H1 (cell line): Measurements from ENCODE around the gene SNX15. TPM values are rescaled to one million over a fixed set of nuclear protein-coding genes. Genes with fewer than 3 reads are reported as not detected.

Experiments
- CBX8 ChIP-seq: fragments of 300-800, 300-1000 bp; sonication (generic); IDR thresholded peaks from 2 replicates; pipeline ENCODE4 v1.7.1; 2016; ENCODE audit warnings: low read depth, low read length, borderline replicate concordance
- CREB1 ChIP-seq: IDR thresholded peaks from 2 replicates; pipeline ENCODE4 v1.6.1; 2012; ENCODE audit warnings: inconsistent platforms
- EZH2 ChIP-seq: fragments of 200-600 bp; sonication (generic); IDR thresholded peaks from 2 replicates; pipeline ENCODE4 v1.7.1; 2012; ENCODE audit warnings: low read depth, mild to moderate bottlenecking, moderate library complexity, low read length, inconsistent platforms; ENCODE audit not compliant: severe bottlenecking
- JUND ChIP-seq: IDR thresholded peaks from 2 replicates; pipeline ENCODE4 v1.6.1; 2011; ENCODE audit warnings: mild to moderate bottlenecking, improper control_type of control experiment, low read length
- MAFK ChIP-seq: IDR thresholded peaks from 2 replicates; pipeline ENCODE4 v1.6.1; 2012; ENCODE audit warnings: low read depth, mild to moderate bottlenecking, improper control_type of control experiment, low read length
- NANOG ChIP-seq: IDR thresholded peaks from 2 replicates; pipeline ENCODE4 v1.6.1; 2011; ENCODE audit warnings: low read length, low read depth, mild to moderate bottlenecking, inconsistent platforms; ENCODE audit not compliant: insufficient read depth, poor library complexity, severe bottlenecking
- NRF1 ChIP-seq: IDR thresholded peaks from 2 replicates; pipeline ENCODE4 v1.6.1; 2011; ENCODE audit warnings: mild to moderate bottlenecking, low read depth, low read length, improper control_type of control experiment
- POLR2A ChIP-seq, 2 experiments: IDR thresholded peaks; 1 replicate in 1 of 2; 2 replicates in 1 of 2; pipeline ENCODE4 v1.6.1; 2011; ENCODE audit warnings: low read depth in 2 of 2, low read length in 2 of 2, mild to moderate bottlenecking in 2 of 2; ENCODE audit errors: control extremely low read depth in 1 of 2
- POLR2AphosphoS5 ChIP-seq: IDR thresholded peaks from 2 replicates; pipeline ENCODE4 v1.6.1; 2011; ENCODE audit warnings: low read depth, low read length
- RAD21 ChIP-seq, 2 experiments: IDR thresholded peaks in 1 of 2; conservative IDR thresholded peaks in 1 of 2; 2 replicates each; pipeline ENCODE4 v1.6.1; 2011; ENCODE audit warnings: low read depth in 2 of 2, low read length in 2 of 2, improper control_type of control experiment in 1 of 2, inconsistent platforms in 1 of 2, mild to moderate bottlenecking in 1 of 2, moderate library complexity in 1 of 2
- RBBP5 ChIP-seq: IDR thresholded peaks from 2 replicates; pipeline ENCODE4 v1.7.1; 2012; ENCODE audit warnings: low read depth, mild to moderate bottlenecking, inconsistent platforms, low read length, moderate library complexity, borderline replicate concordance
- RNF2 ChIP-seq: fragments of 200-900, 300-1000 bp; sonication (generic); IDR thresholded peaks from 2 replicates; pipeline ENCODE4 v1.7.1; 2016; ENCODE audit warnings: borderline replicate concordance, low read depth, mild to moderate bottlenecking, antibody characterized with exemption, low read length; ENCODE audit not compliant: poor library complexity, severe bottlenecking; ENCODE audit errors: missing control alignments
- RXRA ChIP-seq: IDR thresholded peaks from 2 replicates; pipeline ENCODE4 v1.6.1; 2011; ENCODE audit warnings: low read depth, mild to moderate bottlenecking, low read length, moderate library complexity; ENCODE audit not compliant: insufficient read depth
- SIN3A ChIP-seq, 2 experiments: IDR thresholded peaks in 1 of 2; conservative IDR thresholded peaks in 1 of 2; 2 replicates each; pipeline ENCODE4 v1.6.1; 2011 to 2012; ENCODE audit warnings: low read length in 2 of 2, improper control_type of control experiment in 1 of 2, low read depth in 1 of 2, mild to moderate bottlenecking in 1 of 2
- SUZ12 ChIP-seq: fragments of 200-600 bp; sonication (generic); IDR thresholded peaks from 2 replicates; pipeline ENCODE4 v1.6.1; 2012; ENCODE audit warnings: mild to moderate bottlenecking, inconsistent platforms, low read length, moderate library complexity, mixed read lengths
- TBP ChIP-seq: IDR thresholded peaks from 2 replicates; pipeline ENCODE4 v1.6.1; 2011; ENCODE audit warnings: low read depth, low read length, improper control_type of control experiment
- ZNF274 ChIP-seq: IDR thresholded peaks from 2 replicates; pipeline ENCODE4 v1.7.0; 2012; ENCODE audit warnings: low read length, borderline replicate concordance; ENCODE audit errors: extremely low read depth
- polyA plus RNA-seq, 7 experiments: library from polyadenylated mRNA; depleted of rRNA in 3 of 7; stranded (reverse) in 5 of 7; unstranded in 2 of 7; fragments of >200 nt in 5 of 7; fragments of 200-250 nt in 2 of 7; gene quantifications; 1 replicate in 5 of 7; 2 replicates in 1 of 7; 4 replicates in 1 of 7; pipeline versions ENCODE4 v1.2.1 to v1.2.3, GENCODE V29; 2011 to 2013; ENCODE audit warnings: missing spikeins in 2 of 7, mixed read lengths in 2 of 7
- total RNA-seq: library from RNA; stranded (reverse); fragmentation: NEBNext Ultra II Directional; extraction: Animal tissue kit (Norgen Biotek cat#: 25700); gene quantifications from 2 replicates; pipeline ENCODE4 v1.2.1, GENCODE V29; 2021
- TF ChIP-seq, protein P1 (sequence below), 3 experiments: IDR thresholded peaks; 1 replicate in 2 of 3; 2 replicates in 1 of 3; pipeline versions ENCODE4 v1.5.1 to v1.6.1; 2011; ENCODE audit warnings: low read length in 3 of 3, mild to moderate bottlenecking in 3 of 3, inconsistent platforms in 2 of 3, low read depth in 1 of 3, moderate library complexity in 1 of 3; ENCODE audit not compliant: insufficient read depth in 1 of 3; ENCODE audit errors: control extremely low read depth in 1 of 3
- TF ChIP-seq, protein P2 (sequence below): IDR thresholded peaks from 2 replicates; pipeline ENCODE4 v1.6.1; 2012; ENCODE audit warnings: low read length, inconsistent platforms

SNX15 gene
- total and polyA plus RNA-seq, 2 of the 8 experiments (the other 6 are each of a cell fraction or from before 2014, with no cell fraction given) = 13.0 to 18.3 TPM

DNA sequence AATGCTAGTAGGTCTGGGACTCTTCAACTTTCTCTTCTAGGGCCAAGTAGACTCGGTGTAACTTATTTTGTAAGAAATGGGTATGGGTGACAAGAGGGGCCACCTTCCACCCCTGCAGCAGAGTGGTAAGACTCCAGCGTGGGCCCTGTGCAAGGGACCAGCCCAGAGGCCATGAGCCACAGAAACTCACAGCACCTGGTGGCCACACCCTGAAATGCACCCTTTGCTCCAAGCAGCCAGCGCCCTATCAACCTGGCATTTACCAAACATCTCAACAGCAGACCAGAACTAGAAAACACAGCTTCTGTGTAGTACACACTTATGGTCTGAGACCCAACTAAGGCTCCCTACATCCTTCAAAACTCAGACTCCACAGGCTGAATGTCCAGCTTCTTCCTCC, 50.9 kb downstream of the SNX15 start (continued):
- no peak for TF ChIP-seq CREB1
- TF ChIP-seq RAD21 (IDR thresholded peaks at IDR 0.05 in 1 of 2, conservative IDR thresholded peaks at IDR 0.05 in 1 of 2; ENCODE audit: low read depth in 2 of 2, low read length in 2 of 2) = peak; percentile 60 to 68
- TF ChIP-seq MAFK = no peak
- TF ChIP-seq JUND = no peak
- peak; percentile 58; the same call in 1 of the 2 replicates for TF ChIP-seq POLR2AphosphoS5
- TF ChIP-seq EZH2 = no peak
- TF ChIP-seq SIN3A (conservative IDR thresholded peaks at IDR 0.05 in 1 of 2, IDR thresholded peaks at IDR 0.05 in 1 of 2; ENCODE audit: low read depth in 1 of 2, low read length in 2 of 2) = no peak
- no peak for TF ChIP-seq NANOG
- no peak for TF ChIP-seq NRF1
- no peak for TF ChIP-seq RBBP5
- TF ChIP-seq POLR2A (IDR thresholded peaks at IDR 0.05; ENCODE audit: control extremely low read depth in 1 of 2, low read depth in 2 of 2, low read length in 2 of 2) = peak in 1 of 2 experiments; percentile 15; a peak in 2 of 3 replicates
- no peak for TF ChIP-seq RNF2
- TF ChIP-seq ZNF274 = no peak
- TF ChIP-seq, protein P1, sequence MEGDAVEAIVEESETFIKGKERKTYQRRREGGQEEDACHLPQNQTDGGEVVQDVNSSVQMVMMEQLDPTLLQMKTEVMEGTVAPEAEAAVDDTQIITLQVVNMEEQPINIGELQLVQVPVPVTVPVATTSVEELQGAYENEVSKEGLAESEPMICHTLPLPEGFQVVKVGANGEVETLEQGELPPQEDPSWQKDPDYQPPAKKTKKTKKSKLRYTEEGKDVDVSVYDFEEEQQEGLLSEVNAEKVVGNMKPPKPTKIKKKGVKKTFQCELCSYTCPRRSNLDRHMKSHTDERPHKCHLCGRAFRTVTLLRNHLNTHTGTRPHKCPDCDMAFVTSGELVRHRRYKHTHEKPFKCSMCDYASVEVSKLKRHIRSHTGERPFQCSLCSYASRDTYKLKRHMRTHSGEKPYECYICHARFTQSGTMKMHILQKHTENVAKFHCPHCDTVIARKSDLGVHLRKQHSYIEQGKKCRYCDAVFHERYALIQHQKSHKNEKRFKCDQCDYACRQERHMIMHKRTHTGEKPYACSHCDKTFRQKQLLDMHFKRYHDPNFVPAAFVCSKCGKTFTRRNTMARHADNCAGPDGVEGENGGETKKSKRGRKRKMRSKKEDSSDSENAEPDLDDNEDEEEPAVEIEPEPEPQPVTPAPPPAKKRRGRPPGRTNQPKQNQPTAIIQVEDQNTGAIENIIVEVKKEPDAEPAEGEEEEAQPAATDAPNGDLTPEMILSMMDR (IDR thresholded peaks at IDR 0.05; ENCODE audit: control extremely low read depth in 1 of 3, insufficient read depth in 1 of 3, low read depth in 1 of 3, low read length in 3 of 3) = peak; percentile 79 to 92 (median 88)
- TF ChIP-seq, protein P2, sequence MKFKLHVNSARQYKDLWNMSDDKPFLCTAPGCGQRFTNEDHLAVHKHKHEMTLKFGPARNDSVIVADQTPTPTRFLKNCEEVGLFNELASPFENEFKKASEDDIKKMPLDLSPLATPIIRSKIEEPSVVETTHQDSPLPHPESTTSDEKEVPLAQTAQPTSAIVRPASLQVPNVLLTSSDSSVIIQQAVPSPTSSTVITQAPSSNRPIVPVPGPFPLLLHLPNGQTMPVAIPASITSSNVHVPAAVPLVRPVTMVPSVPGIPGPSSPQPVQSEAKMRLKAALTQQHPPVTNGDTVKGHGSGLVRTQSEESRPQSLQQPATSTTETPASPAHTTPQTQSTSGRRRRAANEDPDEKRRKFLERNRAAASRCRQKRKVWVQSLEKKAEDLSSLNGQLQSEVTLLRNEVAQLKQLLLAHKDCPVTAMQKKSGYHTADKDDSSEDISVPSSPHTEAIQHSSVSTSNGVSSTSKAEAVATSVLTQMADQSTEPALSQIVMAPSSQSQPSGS = no peak
- no peak for TF ChIP-seq RXRA
- no peak for TF ChIP-seq CBX8
- TF ChIP-seq SUZ12 = no peak
- TF ChIP-seq TBP = no peak
